GM13977 (cell line): ENCODE results near the gene BLM.

Experiments
- DNase-seq: peaks from one replicate; pipeline ENCODE4 v3.0.0; 2012; ENCODE audit warnings: low spot score
- CTCF ChIP-seq: IDR thresholded peaks from 2 replicates; pipeline ENCODE4 v1.5.1; 2012; ENCODE audit warnings: mild to moderate bottlenecking, control low read depth; ENCODE audit not compliant: insufficient read depth; ENCODE audit errors: extremely low read depth, missing control alignments
- in situ Hi-C: fragments of 300-500 bp; cut with MboI; formaldehyde crosslinking; loops from one replicate; pipeline ENCODE4 v1.12.0; 2022; ENCODE audit warnings: low sequenced_read_pairs, low pct_unique_long_range_greater_than_20kb, mixed read lengths, inconsistent platforms; ENCODE audit not compliant: unreplicated experiment

BLM gene

GRCh38 chr15:90826886-90827435, 109.8 kb downstream of the BLM start:
- in situ Hi-C loops, result no loop called here
- no peak for DNase-seq
- TF ChIP-seq CTCF, result no peak

DNA sequence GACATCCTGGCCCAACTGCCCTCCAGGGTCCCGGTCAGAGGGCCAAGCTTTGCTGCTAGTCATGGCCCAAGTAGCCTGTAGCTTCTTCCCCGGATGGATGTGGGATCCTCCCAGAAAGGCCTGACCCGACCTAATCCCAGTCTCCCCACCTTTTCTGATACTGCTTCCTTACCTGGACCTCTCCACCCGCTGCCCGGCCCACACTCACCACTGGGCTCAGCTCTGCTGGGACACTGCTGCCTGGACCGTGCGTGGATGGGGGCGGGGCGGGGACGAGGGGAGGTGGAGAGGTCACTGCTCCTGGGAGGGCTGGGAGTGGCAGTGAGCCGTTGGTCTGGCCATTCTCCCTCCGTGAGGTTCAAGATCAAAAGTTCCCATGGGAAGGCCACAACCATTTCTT, 111.0 kb downstream of the BLM start:
- DNase-seq, result no peak
- TF ChIP-seq CTCF, result no peak
- in situ Hi-C loops, result no loop called here

DNA sequence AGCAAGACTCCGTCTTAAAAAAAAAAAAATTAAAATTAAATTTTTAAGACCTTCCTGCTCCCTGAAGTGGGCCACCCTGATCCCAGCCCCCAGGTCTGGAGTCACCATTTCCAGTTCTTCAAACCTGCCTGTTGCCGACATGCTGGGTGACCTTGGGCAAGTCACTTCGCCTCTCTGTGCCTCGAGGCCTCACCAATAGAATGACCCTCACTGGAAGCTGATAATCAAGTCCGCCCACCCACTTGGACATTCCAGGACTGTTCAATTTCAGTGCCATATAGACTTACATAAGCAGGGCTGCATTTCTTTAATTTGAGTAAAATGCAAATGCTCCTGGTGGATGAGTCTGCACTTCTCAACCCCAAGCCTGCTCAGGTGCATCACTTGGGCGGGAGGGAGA, 112.0 kb downstream of the BLM start:
- in situ Hi-C loops, result no loop called here
- DNase-seq, result no peak
- TF ChIP-seq CTCF, result no peak

- no peak for TF ChIP-seq CTCF
- in situ Hi-C loops, result no loop called here
- peak; percentile 73 for DNase-seq
These were observed 112.8 kb downstream of the BLM start for GRCh38 chr15:90829942-90830440.

DNA sequence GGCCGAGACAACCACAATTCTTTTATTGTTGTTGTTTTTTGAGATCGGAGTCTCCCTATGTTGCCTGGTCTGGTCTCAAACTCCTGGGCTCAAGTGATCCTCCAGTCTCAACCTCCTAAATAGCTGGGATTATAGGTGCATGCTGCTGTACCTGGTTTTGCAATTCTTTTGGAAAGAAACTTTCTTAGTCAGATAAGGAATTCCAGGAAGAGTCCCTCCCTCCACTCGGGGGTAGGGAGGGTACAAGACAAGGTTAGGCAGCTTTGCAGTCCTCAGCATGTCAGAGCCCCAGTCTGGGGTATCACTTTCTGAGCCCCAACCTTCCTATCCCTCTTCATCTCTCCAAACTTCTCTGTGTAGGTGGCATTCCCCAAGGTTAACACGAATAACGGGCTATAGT, 117.5 kb downstream of the BLM start:
- no peak for DNase-seq
- in situ Hi-C loops, result no loop called here
- TF ChIP-seq CTCF, result no peak

- TF ChIP-seq CTCF, result no peak
- in situ Hi-C loops, result no loop called here
These were observed 119.2 kb downstream of the BLM start for GRCh38 chr15:90836296-90836871.

DNA sequence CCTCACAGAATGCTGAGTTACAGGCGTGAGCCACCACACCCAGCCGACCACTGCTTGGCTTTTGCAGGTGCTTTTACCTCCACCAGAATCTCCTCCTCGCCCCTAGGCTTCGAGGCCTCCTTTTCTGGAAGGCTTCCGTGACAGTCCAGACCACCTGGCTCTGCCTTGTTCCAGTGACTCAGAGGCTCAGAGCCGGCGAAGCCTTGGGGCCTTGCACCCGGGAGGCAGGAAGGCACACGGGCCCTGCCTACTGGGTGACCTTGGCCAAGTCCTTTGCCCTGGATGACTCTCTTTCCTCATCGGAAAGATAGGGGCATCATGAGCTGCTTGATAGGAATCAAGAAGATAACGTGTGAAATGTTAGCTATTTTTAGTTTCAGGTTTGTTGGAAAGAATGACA, 119.9 kb downstream of the BLM start:
- DNase-seq, result no peak
- in situ Hi-C loops, result no loop called here
- no peak for TF ChIP-seq CTCF

More at GRCh38 chr15:90836296-90836871, 119.2 kb downstream of the BLM start:
- no peak for DNase-seq
